Lower leg skin (tissue), 4 donors: ENCODE data around the gene MCRIP1. TPM values are rescaled to one million over a fixed set of nuclear protein-coding genes. Genes with fewer than 3 reads are reported as not detected.

Experiments
- DNase-seq, 2 donors: peaks; one replicate each; pipeline ENCODE4 v3.0.0-alpha.2; 2019; ENCODE audit warnings: low spot score in 2 of 2
- H3K4me3 ChIP-seq: fragments of 200-600 bp; sonication (generic); 2 replicates; pipeline ENCODE4 v1.5.1; 2017; ENCODE audit warnings: mild to moderate bottlenecking, low read depth; ENCODE audit not compliant: poor library complexity, severe bottlenecking
- POLR2A ChIP-seq, 2 donors: fragments of 450-650 bp; IDR thresholded peaks; one replicate each; pipeline ENCODE4 v1.6.1; 2016 to 2017; ENCODE audit warnings: antibody characterized with exemption in 2 of 2, mild to moderate bottlenecking in 1 of 2, moderate library complexity in 1 of 2
- WGBS, 2 donors: methylation state at CpG; one replicate each; pipeline ENCODE4 v1.1.5; 2018; 5-methylcytosine and 5-hydroxymethylcytosine counted together
- intact Hi-C: fragments of 100-400 bp; cut with DNase I; formaldehyde crosslinking; loops from one replicate; pipeline ENCODE4 v1.15.0; 2023; ENCODE audit warnings: low total_unique reads
- total RNA-seq, 4 donors: library from RNA; depleted of rRNA; stranded (reverse); fragments of >200 nt; gene quantifications; one replicate each; pipeline ENCODE4 v1.1.0, GENCODE V29; 2016
- TF ChIP-seq, protein P1 (sequence below), 3 donors: fragments of 450-650 bp; IDR thresholded peaks; one replicate each; pipeline ENCODE4 v1.5.1; 2016; ENCODE audit warnings: antibody characterized with exemption in 3 of 3, mild to moderate bottlenecking in 3 of 3, moderate library complexity in 2 of 3

The MCRIP1 gene
- total RNA-seq, 4 donors from 2014 or later: 21.6 to 41.0 (median 28.8) TPM

DNA sequence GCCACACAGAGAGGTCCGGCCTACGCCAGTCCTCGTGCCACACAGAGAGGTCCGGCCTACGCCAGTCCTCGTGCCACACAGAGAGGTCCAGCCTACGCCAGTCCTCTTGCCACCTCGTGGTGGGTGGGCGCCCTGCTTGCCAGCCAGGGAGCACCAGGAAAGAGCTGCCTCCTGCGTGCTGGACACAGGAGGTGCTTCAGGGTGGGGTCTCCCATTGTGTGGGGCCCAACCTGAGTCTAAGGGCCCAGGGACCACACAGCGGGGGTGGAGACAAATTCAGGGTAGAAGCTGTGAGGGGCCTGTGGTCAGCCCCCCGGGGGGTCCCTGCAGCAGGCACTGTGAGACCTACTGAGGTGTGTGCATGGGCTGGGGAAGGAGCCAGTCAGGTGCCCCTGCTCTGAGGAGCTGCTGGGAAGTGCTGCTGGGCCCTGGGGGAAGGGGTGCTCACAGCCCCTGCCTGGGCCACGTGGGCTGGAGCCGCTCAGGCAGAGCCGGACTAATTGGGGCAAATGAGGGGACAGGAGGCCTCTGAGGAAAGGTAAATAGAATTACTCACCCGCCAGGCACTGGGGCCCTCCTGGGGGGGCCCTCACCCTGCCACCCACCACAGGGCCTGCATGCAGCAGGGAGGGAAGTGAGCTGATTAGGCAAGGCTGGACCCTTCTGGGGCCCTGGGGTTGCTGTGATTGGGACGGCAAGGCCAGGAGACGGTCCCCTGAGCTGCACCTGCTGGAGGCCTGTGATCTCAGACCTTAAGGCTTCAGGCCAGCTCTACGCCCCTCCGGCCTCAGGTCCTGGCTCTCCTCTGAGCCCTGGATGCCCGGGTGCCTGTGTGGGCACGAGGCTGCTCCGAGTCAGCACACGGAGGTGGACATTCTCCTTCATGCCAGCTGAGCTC lies 18.1 kb downstream of the MCRIP1 start:
- DNase-seq: no peak
- 49 to 62% methylated on average over 13 of the region's 24 CpGs for WGBS, 2 donors
- no peak overlapping the region for H3K4me3 ChIP-seq
- intact Hi-C loops: no loop called here
- TF ChIP-seq, protein P1, sequence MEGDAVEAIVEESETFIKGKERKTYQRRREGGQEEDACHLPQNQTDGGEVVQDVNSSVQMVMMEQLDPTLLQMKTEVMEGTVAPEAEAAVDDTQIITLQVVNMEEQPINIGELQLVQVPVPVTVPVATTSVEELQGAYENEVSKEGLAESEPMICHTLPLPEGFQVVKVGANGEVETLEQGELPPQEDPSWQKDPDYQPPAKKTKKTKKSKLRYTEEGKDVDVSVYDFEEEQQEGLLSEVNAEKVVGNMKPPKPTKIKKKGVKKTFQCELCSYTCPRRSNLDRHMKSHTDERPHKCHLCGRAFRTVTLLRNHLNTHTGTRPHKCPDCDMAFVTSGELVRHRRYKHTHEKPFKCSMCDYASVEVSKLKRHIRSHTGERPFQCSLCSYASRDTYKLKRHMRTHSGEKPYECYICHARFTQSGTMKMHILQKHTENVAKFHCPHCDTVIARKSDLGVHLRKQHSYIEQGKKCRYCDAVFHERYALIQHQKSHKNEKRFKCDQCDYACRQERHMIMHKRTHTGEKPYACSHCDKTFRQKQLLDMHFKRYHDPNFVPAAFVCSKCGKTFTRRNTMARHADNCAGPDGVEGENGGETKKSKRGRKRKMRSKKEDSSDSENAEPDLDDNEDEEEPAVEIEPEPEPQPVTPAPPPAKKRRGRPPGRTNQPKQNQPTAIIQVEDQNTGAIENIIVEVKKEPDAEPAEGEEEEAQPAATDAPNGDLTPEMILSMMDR (IDR thresholded peaks at IDR 0.05): no peak
- TF ChIP-seq POLR2A (IDR thresholded peaks at IDR 0.05): no peak

DNA sequence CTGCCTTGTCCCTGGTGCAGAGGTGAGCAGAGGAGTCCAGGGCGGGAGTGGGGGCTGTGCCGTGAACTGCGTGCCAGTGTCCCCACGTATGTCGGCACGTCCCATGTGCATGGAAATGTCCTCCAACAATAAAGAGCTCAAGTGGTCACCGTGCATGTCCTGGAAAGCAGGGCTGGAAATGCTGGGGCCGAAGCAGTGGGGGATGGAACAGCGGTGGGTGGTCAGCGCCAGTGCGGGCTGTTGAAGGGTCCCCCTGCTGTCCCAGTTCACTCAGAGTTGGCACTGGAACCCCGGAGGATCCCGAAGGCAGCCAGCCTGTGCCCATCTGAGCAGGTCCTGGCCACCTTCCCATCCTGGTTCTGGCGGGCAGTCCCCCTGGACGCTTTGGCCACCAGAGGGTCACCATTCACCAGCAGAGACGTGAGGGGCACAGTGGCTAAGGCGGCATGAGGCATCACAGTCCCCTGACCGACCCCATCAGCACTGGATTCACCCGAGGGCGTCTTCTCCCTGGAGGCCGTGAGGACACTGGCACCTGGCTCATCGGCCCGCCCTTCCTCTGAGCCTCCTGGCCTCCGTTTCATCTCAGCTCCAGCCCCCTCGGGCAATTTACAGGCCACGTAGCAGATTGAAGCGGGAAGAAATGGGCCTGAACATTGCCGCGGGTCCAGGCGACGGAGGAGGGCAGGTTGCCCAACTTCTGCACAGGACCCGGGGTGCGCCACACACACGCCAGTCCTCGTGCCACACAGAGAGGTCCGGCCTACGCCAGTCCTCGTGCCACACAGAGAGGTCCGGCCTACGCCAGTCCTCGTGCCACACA lies 19.0 kb downstream of the MCRIP1 start:
- 80 to 84% methylated on average over 35 to 40 of the region's 41 CpGs for WGBS, 2 donors
- intact Hi-C loops: no loop called here
- no peak overlapping the region for H3K4me3 ChIP-seq

DNA sequence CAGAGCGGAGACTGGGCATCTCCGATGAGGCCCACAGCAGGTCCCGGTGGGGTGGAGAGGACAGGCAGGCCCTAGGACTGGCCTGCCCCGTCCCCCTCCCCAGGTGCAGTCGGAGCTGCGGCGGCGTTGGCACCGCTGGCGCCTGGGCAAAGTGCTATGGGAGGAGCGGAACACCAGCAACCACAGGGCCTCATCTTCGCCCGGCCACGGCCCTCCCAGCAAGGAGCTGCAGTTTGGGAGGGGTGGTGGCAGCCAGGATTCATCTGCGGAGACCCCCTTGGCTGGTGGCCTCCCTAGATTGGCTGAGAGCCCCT lies 19.8 kb downstream of the MCRIP1 start:
- intact Hi-C loops: no loop called here
- no peak for DNase-seq
- TF ChIP-seq, protein P1 (IDR thresholded peaks at IDR 0.05): no peak
- no peak for TF ChIP-seq POLR2A (IDR thresholded peaks at IDR 0.05)
- H3K4me3 ChIP-seq: no peak overlapping the region
- 90 to 91% methylated on average over 1 to 12 of the region's 15 CpGs for WGBS, 2 donors

More for the DNA sequence above, 19.0 kb downstream of the MCRIP1 start:
- TF ChIP-seq, protein P1 (IDR thresholded peaks at IDR 0.05): no peak
- no peak for TF ChIP-seq POLR2A (IDR thresholded peaks at IDR 0.05)
- DNase-seq: no peak

DNA sequence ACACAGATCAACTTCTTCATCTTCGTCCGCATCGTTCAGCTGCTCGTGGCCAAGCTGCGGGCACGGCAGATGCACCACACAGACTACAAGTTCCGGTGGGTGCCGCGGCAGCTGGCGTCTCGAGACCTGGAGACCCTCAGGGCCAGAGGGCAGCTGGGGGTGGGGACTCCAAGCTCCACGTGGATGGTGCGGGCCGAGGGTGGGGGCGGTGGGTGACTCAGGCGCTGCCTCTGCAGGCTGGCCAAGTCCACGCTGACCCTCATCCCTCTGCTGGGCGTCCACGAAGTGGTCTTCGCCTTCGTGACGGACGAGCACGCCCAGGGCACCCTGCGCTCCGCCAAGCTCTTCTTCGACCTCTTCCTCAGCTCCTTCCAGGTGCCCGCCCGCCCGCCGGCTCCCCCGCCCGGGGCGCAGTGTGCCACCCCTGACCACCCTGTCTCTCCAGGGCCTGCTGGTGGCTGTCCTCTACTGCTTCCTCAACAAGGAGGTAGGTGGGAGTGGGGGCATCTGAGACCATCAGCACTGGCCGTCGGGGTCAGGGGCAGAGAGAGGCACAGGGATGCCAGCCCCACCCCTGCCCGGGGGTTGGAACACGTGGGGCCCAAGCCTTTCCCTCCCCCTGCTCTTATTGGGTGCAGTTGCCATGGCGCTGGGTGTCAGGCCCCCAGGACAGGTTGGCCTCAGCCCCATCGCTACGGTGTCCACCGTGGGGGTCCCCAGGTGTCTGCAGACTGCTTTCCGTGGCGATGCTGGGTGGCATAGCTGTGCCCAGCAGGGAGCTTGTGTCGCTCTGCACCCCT lies 20.3 kb downstream of the MCRIP1 start:
- 83 to 85% methylated on average over 29 to 38 of the region's 45 CpGs for WGBS, 2 donors
- intact Hi-C loops: no loop called here

More for the DNA sequence above, 20.3 kb downstream of the MCRIP1 start:
- TF ChIP-seq, protein P1 (IDR thresholded peaks at IDR 0.05): no peak
- no peak for TF ChIP-seq POLR2A (IDR thresholded peaks at IDR 0.05)
- H3K4me3 ChIP-seq: no peak overlapping the region
- DNase-seq: no peak
